ENCODE data around the gene ARHGAP45.
A peak's percentile ranks its signal among the peaks of the same experiment; 100 is the strongest.
"Not testable (repeated sequence)": the region's sequence is repeated elsewhere in the genome, so short reads cannot be mapped to it uniquely, and the experiment has no call there.

The ARHGAP45 gene

DNA sequence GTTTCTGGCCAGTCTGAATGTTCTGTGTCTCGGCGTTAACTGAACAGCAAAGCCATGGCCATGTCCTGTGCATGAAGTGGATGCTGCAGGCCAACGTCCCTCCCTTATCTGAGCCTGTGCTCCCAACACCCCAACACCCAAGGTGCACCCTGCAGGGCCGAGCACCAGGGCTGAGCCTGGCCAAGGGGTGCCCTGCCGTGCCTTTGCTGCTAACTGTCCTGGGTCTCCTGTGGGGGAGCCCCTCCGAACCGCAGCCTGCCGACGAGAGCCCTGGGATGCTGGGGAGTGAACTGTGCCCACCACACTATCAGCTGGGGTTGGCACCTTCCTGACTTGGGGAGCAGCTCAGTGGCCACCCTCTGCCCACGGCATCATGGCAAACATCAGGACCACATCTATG is 54.4 kb downstream of the ARHGAP45 start:
- DNase-seq = no peak

DNA sequence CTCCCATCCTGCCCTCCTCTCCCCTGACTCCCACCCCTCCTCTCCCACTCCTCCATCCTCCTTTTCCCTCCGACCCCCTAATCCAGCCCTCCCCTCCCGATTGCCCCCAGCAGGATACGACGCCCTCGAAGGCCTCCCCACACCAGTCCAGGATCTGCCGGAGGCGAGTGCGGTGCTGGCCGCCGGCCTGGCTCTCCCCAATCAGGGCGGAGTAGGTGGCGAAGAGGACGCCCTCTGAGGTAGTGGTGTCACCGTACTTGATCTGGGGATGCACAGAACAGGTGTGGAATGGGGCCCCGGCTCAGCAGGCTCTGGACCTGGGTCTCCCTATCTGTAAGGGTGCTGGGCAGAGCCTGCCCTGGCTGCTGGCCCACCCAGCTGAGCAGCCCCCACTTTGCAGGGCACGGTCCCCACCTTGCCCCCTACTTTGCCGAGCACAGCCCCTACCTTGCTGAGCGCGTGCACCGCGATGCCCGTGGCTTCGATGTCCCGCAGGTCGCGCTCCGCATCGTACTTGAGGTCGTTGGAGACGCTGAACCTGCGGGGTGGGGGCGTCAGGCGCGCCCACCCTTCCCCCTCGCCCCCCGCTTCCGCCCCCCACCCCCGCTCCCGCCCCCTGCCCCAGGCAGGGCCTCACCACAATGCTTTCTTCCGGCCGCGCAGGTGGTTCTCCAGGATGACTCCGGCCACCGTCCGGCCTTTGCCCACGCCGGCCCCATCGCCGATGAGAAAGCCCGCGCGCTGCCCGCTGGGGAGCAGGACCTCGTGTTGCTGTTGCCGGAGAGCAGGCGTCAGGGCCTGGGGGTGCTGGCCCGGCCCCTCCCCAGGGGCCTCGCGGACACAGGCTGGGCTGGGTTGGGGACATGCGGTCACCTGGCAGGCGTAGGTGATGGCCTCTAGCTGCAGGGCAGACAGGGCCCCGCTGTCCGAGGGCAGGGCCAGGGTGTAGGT is 55.3 kb downstream of the ARHGAP45 start:
- no peak for DNase-seq

DNA sequence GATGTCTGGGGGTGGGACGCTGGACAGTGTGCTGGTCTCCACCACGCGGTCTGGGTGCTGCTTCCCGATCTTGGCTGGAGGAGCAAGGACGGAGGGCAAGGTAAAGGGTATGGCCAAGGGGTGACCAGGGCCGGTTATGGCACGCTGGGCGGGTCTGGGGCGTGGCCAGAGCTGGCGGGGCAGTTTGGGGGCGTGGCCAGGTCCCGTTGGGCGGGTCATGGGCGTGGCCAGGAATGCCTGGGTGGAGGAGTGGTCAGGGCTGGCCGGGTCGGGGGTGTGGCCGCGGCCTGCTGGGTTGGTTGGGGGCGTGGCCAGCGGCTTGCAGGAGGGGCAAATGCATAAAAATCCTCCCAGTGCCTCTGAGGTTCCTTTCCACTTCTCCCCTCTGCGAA is 56.0 kb downstream of the ARHGAP45 start:
- DNase-seq = no peak

DNA sequence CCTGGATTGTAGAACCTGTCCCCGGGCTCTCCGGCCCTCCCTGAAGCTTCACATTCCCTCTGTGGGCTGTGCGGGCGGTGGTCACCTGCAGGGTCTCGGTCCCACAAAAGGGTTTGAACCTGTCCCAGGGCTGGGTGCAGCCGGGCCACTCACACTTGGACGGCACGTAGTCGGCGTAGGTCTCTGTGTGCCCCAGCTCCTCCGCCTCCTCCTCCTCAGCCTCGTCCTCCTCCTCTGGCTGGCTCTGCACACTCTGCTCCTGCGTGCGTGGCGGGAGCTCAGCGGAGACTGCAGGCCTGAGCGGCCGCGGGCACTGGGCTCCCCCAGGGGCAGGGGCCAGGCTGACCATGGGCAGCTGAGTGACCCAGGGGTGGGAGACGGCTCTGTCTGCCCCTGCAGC is 56.4 kb downstream of the ARHGAP45 start:
- no peak for DNase-seq

DNA sequence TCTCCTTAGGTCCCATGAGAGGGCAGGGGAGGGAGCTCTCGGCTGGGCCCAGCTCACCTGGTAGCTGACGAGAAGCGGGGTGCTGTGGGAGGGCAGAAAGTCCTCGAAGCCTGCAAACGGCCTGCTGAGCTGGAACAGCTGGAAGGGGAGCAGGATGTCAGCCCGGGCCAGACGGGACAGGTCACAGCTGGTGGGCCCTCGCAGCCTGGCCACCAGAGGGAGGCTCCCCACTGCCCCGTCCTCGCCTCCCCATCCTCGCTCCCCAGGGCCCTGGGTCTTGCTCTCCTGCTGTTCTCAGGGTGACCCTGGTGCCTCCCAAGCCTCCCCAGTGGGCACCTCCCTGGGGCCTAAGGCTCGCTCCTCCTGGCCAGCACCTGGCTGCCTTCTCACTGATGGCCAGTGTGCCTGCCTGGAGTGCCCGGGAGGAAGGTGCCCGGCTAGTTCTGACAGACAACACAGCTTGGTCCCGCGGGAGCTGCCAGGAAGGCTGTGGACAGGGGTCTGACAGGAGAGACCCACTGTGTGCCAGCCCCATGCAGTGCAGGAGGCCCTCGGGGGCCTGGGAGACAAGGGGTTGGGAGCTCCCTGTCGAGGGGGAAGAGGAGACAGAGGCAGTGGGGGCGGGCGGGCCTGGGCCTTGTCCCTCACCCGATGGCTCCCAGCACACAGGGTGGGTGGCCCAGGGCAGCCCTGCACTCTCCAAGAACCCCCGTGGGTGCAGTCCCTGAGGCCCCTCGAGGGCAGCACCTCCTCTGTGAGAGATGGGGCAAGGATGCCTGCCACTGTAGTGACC is 57.1 kb downstream of the ARHGAP45 start:
- no peak for DNase-seq

DNA sequence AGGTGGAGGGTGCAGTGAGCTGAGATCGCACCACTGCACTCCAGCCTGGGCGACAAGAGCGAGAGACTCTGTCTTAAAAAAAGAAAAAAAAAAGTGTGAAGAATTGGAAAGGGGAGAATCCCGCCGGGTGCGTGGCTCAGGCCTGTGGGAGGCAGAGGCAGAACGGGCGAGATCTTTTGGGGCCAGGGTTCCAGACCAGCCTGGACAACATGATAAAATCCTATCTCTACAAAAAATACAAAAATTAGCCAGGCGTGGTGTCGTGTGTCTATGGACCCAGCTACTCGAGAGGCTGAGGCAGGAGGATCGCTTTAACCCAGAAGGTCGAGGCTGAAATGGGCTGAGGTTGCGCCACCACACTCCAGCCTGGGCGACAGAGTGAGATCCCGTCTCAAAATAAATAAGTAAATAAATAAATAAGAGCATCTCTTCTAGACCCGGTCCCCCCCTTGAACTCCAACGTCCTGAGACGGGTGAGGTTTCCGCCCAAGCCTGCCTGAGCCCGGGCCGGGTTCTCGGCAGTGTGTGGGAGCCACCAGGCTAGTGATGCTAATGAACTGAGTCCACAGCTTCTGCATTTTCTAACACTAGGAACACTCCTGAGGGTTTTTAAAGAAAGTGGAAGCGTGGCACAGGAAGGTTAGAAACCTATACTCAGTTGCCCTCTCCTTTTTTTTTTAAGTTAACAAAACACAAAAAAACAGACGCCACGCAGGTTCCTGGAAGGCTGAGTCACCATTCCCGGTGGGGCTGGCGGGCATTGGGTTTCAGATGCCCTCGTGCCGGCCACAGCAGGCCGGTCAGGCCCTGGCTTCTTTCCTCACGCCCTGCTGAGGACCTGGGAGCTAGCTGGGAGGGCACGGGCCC is 58.9 kb downstream of the ARHGAP45 start:
- DNase-seq = no peak

DNA sequence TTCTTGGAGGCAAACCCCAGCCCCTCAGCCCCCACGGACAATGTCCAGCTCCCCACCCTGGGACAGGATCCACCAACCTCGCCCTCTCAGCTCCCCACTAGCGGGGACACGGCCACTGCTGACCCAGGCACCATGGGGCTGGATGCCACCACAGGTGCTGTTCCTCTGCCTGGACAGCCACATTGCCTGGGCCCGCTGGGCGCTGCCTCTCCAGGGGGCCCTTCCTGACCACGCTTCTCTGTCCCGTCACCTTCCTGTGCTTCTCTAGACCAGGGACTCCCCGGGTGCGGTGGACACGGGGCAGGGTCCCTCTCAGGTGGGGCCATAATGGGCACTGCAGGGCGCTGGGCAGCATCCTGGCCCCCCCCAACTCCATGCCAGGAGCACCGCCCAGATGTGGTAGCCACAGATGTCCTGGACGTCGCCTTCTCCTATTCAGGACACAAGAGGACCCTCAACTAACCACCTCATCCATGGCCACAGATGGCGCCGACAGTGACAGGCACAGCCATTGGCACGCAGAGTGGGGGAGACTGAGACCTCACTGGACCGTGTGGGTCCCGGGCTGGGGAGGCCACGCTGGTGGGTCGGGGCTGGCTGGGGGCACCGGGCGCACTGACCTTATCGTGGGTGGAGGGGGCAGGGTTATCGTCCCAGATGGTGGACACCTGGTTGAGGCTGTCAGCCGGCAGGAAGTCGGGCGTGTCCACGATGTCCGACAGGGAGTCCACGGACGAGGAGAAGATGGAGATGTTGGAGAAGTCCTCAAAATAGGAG is 60.2 kb downstream of the ARHGAP45 start:
- DNase-seq = no peak

DNA sequence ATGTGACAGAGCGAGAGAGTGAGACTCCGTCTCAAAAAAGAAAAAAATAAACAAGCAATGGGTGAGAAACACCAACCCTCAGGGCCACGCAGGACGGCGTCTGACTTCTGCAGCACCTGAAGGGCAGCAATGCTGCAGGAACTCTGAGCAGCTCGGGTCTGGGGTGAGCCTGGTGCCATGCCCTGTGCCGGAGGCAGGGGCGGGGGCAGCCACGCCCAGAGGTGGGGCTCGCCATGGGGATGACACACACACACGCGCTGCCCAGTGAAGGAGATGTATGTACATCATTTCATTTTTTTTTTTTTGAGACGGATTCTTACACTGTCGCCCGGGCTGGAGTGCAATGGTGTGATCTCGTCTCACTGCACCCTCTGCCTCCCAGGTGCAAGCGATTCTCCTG is 61.1 kb downstream of the ARHGAP45 start:
- DNase-seq = no peak

DNA sequence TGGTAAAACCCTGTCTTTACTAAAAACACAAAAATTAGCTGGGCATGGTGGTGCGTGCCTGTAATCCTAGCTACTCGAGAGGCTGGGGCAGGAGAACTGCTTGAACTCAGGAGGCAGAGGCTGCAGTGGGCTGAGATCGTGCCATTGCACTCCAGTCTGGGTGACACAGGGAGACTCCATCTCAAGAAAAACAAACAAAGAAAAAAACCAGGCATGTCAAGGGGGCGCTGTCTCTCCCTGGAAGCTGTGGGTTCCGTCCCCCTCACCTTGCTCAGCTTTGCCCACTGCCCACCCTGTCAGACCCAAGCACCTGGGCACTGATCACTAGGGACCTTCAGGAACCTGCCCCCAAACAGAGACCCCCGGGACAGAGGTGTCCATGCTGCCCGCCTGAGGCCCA is 62.1 kb downstream of the ARHGAP45 start:
- DNase-seq = not testable (repeated sequence)

DNA sequence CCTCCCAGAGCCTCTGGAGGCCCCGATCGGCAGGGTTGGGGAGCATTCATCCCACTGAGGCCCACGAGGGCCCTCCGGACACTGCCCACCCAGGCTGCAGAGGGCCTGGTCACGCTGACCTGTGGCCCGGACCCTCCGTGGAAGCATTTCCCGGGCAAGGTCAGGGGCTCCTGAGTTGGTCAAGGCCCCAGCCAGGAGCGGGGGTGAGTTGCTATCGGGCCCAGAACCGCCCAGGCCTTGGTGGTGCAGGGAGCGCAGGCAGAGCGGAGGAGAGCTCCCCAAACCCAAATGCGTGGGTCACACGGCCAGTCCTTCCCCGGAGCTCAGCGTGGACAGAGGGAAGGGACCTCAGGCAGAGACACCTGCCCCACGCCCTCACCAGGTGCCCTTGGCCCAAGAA is 62.6 kb downstream of the ARHGAP45 start:
- DNase-seq = no peak

DNA sequence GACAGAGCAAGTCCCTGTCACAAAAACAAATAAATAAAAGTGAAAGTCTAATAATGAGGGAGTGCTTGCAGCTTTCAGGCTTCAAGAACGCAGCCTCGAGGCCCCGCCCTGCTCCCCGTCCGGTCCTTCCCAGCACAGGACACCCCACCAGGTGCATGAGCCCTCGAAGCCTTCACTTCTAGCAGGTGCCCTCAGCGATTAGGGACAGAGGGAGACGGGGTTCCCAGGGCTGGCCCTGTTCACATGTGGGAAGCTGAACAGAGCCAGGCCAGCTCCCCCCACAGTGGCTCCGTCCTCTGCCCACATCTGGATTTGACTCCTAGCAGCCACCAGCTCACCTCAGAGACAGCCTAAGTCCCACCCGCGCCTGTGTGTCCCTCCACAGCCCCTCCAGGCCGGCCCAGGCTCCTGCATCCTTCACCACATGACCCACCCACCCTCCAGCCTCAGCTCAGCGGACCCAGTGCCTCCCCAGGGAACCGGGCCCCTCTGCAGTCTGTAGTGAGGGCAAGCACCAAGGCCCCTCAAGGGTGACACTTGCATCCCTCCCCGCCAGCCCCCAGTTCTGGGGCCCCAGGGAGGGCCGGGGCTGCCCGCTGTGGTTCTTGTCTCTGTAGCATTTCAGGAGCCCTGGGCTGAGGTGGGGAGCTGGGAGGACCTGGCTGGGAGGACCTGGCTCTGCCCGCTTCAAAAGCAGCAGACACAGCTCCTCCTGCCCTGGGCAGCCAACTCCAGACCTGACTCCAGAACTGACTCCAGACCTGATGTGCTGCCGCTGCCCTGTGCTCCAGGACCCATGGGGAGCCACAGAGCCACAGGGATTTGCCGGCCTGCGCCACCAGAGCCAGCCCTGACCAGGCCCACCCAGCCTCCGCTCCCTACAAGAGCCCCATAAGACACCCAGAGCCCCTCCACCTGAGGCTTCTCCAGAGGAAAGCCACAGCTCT is 64.1 kb downstream of the ARHGAP45 start:
- no peak for DNase-seq

DNA sequence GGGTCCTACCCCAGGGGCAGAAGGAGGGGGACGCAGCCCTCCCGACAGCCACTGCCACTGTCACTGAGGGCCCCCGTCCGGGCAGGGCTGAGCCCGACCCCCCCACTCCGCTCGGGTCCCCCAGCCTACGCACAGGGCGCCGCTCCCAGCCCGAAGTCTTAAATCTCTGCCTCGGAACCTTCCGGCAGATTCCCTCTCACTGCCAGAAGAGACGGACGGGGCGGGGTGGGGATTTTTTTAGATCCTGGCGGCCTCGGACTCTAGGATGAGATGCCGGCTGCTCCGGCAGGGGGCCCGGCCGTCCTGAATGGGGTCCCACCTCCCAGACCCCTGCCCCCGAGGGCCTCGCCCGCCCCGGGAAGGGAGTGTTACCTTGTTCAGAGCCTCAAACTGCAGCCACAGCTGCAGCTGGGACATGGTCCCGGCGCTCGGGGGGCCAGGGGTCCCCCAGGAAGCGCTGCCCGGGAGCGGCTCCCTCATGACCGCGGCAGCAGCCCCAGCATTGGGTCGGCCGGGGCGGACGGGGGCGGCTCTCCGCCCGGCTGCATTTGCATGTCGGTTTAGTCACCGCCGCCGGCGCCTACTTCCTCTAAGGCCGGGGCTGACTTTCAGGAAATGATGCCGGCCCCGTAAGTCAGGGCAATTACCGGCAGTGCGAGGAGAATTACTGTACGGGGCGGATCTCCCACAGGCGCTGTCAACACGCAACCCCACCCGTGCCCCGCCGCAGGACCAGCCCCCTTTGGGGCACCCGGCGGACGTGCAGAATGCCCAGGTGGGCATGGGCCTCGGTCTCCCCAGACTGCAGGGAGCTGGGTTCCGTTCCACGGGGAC is 65.0 kb downstream of the ARHGAP45 start:
- no peak for DNase-seq

DNA sequence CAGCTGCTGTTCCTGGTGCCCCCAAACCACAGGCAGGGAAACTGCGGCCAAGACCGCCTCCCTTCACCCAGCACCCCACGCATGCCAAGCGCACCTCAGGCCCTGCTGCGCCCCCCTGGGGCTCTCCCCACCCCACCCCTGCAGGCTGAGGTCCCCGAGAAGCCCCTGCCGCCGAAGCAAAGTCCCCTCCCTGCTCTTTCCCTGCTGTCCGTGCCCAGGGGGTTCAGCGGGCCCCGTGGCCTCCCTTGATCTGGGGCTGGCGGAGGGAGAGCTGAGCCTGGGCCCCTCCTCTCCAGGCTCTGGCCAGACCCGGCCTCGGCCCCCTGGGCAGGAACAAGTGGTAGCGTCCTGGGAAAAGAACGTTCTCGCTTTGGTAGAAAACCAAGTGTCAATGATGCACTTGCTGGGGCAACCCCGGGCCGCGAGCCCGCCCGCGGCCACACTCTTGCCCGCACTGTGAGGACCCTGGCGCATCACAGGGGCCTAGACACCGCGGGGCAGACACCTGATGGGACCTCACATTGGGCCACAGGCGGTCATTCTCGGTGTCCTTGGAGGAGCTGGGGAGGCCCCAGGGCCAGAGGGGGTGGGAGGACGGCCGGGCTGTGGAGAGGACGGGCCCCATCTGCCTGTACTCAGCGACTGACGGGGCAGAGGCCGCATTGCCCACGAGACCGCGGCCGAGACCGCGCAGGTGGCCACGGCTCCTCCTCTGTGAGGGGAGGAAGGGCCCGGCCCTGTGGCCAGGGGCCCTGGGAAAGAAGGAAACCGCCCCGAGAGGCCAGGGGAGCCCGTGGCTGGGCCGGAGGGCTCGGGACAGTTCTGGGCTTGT is 65.8 kb downstream of the ARHGAP45 start:
- DNase-seq = no peak

DNA sequence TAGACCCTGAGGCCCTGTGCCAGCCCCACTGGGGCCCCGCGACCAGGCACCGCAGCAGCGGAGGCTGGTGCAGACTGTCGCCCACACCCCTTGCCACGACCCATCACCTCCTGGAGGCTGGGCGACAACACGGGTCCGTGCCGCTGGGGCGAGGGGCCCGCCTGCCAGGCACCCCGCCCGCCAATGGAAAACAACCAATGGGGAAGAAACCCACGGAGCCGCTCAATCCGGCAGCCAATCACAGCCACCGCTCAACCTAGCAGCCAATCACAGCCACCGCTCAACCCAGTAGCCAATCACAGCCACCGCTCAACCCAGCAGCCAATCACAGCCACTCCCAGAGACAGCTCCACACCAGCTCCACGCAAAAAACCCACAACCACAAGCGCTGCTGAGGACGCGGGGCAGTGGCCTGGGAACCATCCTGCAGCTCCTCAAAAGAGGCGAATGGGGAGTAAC is 66.5 kb downstream of the ARHGAP45 start:
- DNase-seq = no peak

DNA sequence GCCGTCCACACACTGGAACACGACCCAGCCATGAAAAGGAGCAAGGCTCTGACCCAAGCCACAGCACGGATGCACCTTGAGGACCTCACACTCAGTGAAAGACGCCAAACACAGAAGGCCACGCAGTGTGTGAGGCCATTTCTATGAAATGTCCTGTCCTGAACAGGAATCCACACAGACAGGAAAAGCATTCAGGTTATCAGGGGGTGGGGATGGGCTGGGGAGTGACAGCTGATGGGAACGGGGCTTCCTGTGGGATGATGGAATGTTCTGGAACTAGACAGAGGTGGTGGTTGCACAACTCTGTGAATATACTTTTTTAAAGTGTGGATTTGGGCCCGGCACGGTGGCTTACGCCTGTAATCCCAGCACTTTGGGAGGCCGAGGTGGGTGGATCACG is 67.5 kb downstream of the ARHGAP45 start:
- no peak for DNase-seq

DNA sequence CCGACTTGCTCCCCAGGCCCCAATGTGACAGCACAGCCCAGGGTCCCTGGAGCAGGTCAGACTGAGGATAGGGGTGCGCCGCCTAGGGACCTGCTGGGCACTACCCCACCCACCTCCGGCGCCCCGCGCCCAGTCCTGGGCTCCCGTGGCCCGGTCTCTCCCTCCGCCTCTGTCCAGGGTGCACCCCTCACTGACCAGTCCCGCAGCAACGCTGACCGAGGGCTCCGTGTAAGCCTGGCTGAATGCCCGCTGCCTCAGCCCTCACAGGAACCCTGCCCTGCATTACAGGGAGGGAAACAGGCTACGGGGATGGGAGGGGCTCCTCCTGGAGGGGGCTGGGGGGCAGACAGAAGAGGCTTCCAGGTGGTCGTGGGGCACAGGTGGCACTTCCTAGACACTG is 68.5 kb downstream of the ARHGAP45 start:
- no peak for DNase-seq

DNA sequence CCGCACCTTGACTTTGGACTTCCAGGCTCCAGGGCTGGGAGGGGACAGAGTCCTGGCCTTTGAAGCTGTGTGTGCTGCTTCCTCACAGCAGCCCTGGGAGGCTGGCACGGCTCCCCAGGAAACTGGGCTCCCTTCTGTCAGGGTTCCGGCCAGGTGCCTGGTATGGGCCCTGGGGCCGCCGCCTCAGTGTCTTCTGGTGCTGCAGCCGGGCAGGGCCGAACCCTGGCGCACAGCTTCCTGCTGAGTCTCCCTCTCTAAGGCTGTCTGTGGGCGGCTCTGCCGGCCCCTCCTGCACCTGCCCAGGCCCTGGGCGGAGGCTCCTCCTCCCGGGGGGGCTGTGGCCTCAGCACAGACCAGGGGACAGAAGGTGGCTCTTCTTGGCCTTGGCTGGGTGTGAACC is 69.2 kb downstream of the ARHGAP45 start:
- peak; percentile 3 for DNase-seq

Measured in COR-L47 (cell line).